Nephron progenitor cell (in vitro differentiated cells): ENCODE measurements around the gene TRAPPC5.

Experiments
- DNase-seq: peaks from one replicate; pipeline ENCODE4 v3.0.0; 2021
- H3K27ac Mint-ChIP-seq: 2 replicates; pipeline ENCODE4 v1.8.0; 2021; ENCODE audit warnings: mild to moderate bottlenecking, moderate library complexity, mixed read lengths
- H3K27me3 Mint-ChIP-seq: 2 replicates; pipeline ENCODE4 v1.8.0; 2021; ENCODE audit warnings: mild to moderate bottlenecking, low read depth, mixed read lengths; ENCODE audit not compliant: poor library complexity
- H3K36me3 Mint-ChIP-seq: 2 replicates; pipeline ENCODE4 v1.8.0; 2021; ENCODE audit warnings: low read depth, mixed read lengths
- H3K4me1 Mint-ChIP-seq: 2 replicates; pipeline ENCODE4 v1.8.0; 2021; ENCODE audit warnings: mixed read lengths
- H3K4me3 Mint-ChIP-seq: 2 replicates; pipeline ENCODE4 v1.8.0; 2021; ENCODE audit warnings: mild to moderate bottlenecking, moderate library complexity, mixed read lengths
- H3K9me3 Mint-ChIP-seq: 2 replicates; pipeline ENCODE4 v1.8.0; 2021; ENCODE audit warnings: mild to moderate bottlenecking, moderate library complexity, mixed read lengths
- TF ChIP-seq, protein P1 (sequence below): fragments of 200-600 bp; sonication (generic); IDR thresholded peaks from 2 replicates; pipeline ENCODE4 v1.5.0; 2021; ENCODE audit warnings: antibody characterized with exemption

TRAPPC5 gene

GRCh38 chr19:7670150-7670783 lies 10.4 kb upstream of the TRAPPC5 start:
- Mint-ChIP-seq H3K4me3 (peak overlapping the region; percentile 82), H3K9me3 (peaks cover 15% of the 10 kb centered on the region), H3K36me3 (no peaks in the 10 kb centered on the region), H3K4me1 (no peaks in the 10 kb centered on the region), H3K27me3 (peaks cover 97% of the 10 kb centered on the region), H3K27ac (no peak overlapping the region)
- TF ChIP-seq, protein P1, sequence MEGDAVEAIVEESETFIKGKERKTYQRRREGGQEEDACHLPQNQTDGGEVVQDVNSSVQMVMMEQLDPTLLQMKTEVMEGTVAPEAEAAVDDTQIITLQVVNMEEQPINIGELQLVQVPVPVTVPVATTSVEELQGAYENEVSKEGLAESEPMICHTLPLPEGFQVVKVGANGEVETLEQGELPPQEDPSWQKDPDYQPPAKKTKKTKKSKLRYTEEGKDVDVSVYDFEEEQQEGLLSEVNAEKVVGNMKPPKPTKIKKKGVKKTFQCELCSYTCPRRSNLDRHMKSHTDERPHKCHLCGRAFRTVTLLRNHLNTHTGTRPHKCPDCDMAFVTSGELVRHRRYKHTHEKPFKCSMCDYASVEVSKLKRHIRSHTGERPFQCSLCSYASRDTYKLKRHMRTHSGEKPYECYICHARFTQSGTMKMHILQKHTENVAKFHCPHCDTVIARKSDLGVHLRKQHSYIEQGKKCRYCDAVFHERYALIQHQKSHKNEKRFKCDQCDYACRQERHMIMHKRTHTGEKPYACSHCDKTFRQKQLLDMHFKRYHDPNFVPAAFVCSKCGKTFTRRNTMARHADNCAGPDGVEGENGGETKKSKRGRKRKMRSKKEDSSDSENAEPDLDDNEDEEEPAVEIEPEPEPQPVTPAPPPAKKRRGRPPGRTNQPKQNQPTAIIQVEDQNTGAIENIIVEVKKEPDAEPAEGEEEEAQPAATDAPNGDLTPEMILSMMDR, result no peak
- DNase-seq, result peak; percentile 58

GRCh38 chr19:7670790-7671189 lies 9.8 kb upstream of the TRAPPC5 start:
- Mint-ChIP-seq H3K36me3 (no peaks in the 10 kb centered on the region), H3K4me3 (peak overlapping the region; percentile 82), H3K9me3 (peaks cover 15% of the 10 kb centered on the region), H3K27ac (no peak overlapping the region), H3K4me1 (no peaks in the 10 kb centered on the region), H3K27me3 (peaks cover 95% of the 10 kb centered on the region)
- TF ChIP-seq, protein P1, result no peak
- DNase-seq, result no peak

GRCh38 chr19:7672522-7672921 lies 8.1 kb upstream of the TRAPPC5 start:
- no peak overlapping the region for H3K27ac Mint-ChIP-seq
- no peak overlapping the region for H3K4me3 Mint-ChIP-seq
- H3K27me3 Mint-ChIP-seq, result peaks cover 95% of the 10 kb centered on the region
- H3K9me3 Mint-ChIP-seq, result peaks cover 15% of the 10 kb centered on the region
- H3K4me1 Mint-ChIP-seq, result peaks cover 5% of the 10 kb centered on the region
- DNase-seq, result no peak
- TF ChIP-seq, protein P1, result no peak
- no peaks in the 10 kb centered on the region for H3K36me3 Mint-ChIP-seq

DNA sequence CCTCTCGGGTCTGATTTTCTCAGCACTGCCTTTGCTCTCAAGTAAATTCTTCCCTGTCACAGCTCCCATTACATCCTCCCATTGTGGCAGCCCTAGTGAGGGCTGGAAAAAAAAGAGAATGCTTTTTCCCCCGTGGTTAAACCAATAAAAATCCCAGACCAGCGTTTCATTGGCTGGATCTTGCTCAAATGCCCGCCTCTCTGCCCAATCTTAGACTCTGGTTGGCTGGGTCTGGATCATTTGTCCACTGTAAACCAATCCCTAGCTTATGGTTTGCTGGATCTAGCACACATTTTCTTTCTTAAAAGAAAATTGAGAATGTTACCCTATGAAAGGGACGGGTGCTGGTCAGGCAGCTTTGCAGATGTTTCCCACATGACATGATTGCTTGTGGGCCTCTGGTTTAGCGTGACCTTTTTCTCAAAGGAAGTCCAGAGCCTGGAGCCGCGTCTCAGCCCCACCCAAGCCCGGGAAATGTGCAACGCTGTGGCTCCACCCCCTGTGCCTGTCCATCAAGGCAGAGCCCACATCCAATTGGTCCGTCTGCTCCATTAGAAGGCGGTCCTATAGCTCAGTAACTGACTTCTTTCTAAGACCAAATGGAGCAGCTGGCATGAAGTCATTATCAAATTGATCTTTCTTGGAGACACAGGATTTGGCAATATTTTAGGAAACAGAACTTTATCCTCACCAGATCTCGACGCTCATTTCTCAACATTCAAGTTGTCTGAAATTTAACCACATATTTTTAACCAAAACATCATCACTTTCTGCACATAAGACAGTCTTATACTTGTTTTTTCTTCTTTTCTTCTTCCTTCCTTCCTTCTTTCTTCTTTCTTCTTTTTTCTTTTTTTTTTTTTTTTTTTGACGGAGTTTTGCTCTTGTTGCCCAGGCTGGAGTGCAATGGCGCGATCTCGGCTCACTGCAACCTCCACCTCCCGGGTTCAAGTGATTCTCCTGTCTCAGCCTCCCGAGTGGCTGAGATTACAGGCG lies 6.3 kb upstream of the TRAPPC5 start:
- DNase-seq, result peak; percentile 39
- Mint-ChIP-seq H3K9me3 (peaks cover 15% of the 10 kb centered on the region), H3K27ac (no peak overlapping the region), H3K36me3 (no peaks in the 10 kb centered on the region), H3K27me3 (peaks cover 87% of the 10 kb centered on the region), H3K4me1 (peaks cover 17% of the 10 kb centered on the region), H3K4me3 (no peak overlapping the region)
- TF ChIP-seq, protein P1, result no peak

- Mint-ChIP-seq H3K27me3 (peaks cover 77% of the 10 kb centered on the region), H3K36me3 (no peaks in the 10 kb centered on the region), H3K27ac (no peak overlapping the region), H3K4me1 (peaks cover 27% of the 10 kb centered on the region), H3K9me3 (peaks cover 15% of the 10 kb centered on the region), H3K4me3 (no peak overlapping the region)
- TF ChIP-seq, protein P1, result no peak
- DNase-seq, result no peak
Observed at GRCh38 chr19:7676376-7676775, 4.3 kb upstream of the TRAPPC5 start.
